ENCODE results near the gene MEIOSIN. TPM values are rescaled to one million over a fixed set of nuclear protein-coding genes. Genes with fewer than 3 reads are reported as not detected.
A peak's percentile ranks its signal among the peaks of the same experiment; 100 is the strongest.

Gene MEIOSIN
- total RNA-seq, 2 experiments from 2014 or later = not detected

- H3K27ac ChIP-seq (ENCODE audit: low read depth, low read length, poor library complexity, severe bottlenecking) = peak overlapping the region; percentile 71
- CTCF ChIA-PET (ENCODE audit: unreplicated experiment) = interaction anchor here (0.5 to 0.6 kb wide), 4 partner anchors 40 to 1552 kb away, joined by 3 to 10 read pairs (median 4); no protein-coding TSS in a partner anchor
- no peaks in the 10 kb centered on the region for H3K9me2 ChIP-seq (ENCODE audit: insufficient read depth, low read length)
- POLR2A ChIA-PET = interaction anchor here (1.1 to 1.3 kb wide), 2 partner anchors 50 to 93 kb away, joined by 3 to 4 read pairs; partner anchors contain the start of gene SYMPK
- H3K9me3 ChIP-seq (ENCODE audit: low read length) = no peaks in the 10 kb centered on the region
- peak; percentile 97 for DNase-seq (ENCODE audit: low spot score)
- no TSS peak for BruUV-seq (replicated peaks)
- H3K4me3 ChIP-seq (ENCODE audit: low read depth, low read length, poor library complexity, severe bottlenecking) = peak overlapping the region; percentile 71
- H4K20me1 ChIP-seq (ENCODE audit: insufficient read depth, low read length) = no peaks in the 10 kb centered on the region
- intact Hi-C loops (cut with micrococcal nuclease; ENCODE audit: unreplicated experiment) = loop anchor here (1.0 to 5.0 kb wide), 3 partner anchors 9 to 78 kb away; partner anchors contain the start of genes QPCTL and SNRPD2
- H3K36me3 ChIP-seq (ENCODE audit: insufficient read depth, low read length) = no peaks in the 10 kb centered on the region
- no peaks in the 10 kb centered on the region for H3K79me2 ChIP-seq (ENCODE audit: insufficient read depth, low read depth, low read length)
- peak overlapping the region; percentile 91 for H3K4me2 ChIP-seq (ENCODE audit: low read length)
- TF ChIP-seq EZH2phosphoT487 (IDR thresholded peaks at IDR 0.05; ENCODE audit: borderline replicate concordance, low read depth, low read length) = no peak
- peak; percentile 93 for TF ChIP-seq CTCF (conservative IDR thresholded peaks at IDR 0.05; ENCODE audit: low read length)
- H3K4me1 ChIP-seq (ENCODE audit: insufficient read depth, low read length, poor library complexity, severe bottlenecking) = peaks cover 33% of the 10 kb centered on the region
- H2AFZ ChIP-seq (ENCODE audit: low read length) = peak overlapping the region; percentile 17; the same call in 1 of the 2 replicates
Observed at GRCh38 chr19:45770192-45771101, 37.2 kb downstream of the MEIOSIN start.

GRCh38 chr19:45771311-45771933, 38.2 kb downstream of the MEIOSIN start:
- no peak overlapping the region for H2AFZ ChIP-seq (ENCODE audit: low read length)
- CTCF ChIA-PET (ENCODE audit: unreplicated experiment) = no interaction called here
- H3K4me3 ChIP-seq (ENCODE audit: low read depth, low read length, poor library complexity, severe bottlenecking) = peak overlapping the region; percentile 71
- H4K20me1 ChIP-seq (ENCODE audit: insufficient read depth, low read length) = no peaks in the 10 kb centered on the region
- TF ChIP-seq CTCF (conservative IDR thresholded peaks at IDR 0.05; ENCODE audit: low read length) (no peak), EZH2phosphoT487 (IDR thresholded peaks at IDR 0.05; ENCODE audit: borderline replicate concordance, low read depth, low read length) (no peak)
- DNase-seq (ENCODE audit: low spot score) = no peak
- H3K79me2 ChIP-seq (ENCODE audit: insufficient read depth, low read depth, low read length) = no peaks in the 10 kb centered on the region
- peak overlapping the region; percentile 29 for H3K27ac ChIP-seq (ENCODE audit: low read depth, low read length, poor library complexity, severe bottlenecking)
- peak overlapping the region; percentile 91 for H3K4me2 ChIP-seq (ENCODE audit: low read length)
- no peaks in the 10 kb centered on the region for H3K9me2 ChIP-seq (ENCODE audit: insufficient read depth, low read length)
- no peaks in the 10 kb centered on the region for H3K36me3 ChIP-seq (ENCODE audit: insufficient read depth, low read length)
- intact Hi-C loops (cut with micrococcal nuclease; ENCODE audit: unreplicated experiment) = loop anchor here (5.0 kb wide), 1 partner anchor 79 kb away; the partner anchor contains the start of genes QPCTL and SNRPD2
- peaks cover 33% of the 10 kb centered on the region for H3K4me1 ChIP-seq (ENCODE audit: insufficient read depth, low read length, poor library complexity, severe bottlenecking)
- no TSS peak for BruUV-seq (replicated peaks)
- POLR2A ChIA-PET = no interaction called here
- H3K9me3 ChIP-seq (ENCODE audit: low read length) = no peaks in the 10 kb centered on the region

Data from OCI-LY7 (cell line).